HepG2 (cell line): ENCODE results near the gene RABL6. TPM values are rescaled to one million over a fixed set of nuclear protein-coding genes. Genes with fewer than 3 reads are reported as not detected.
A peak's percentile ranks its signal among the peaks of the same experiment; 100 is the strongest.

ENCODE experiments used
- ATAC-seq: fragments of 200-7000 bp; cut with Tn5 transposase; 3 replicates; pipeline ENCODE4 v1.9.1; 2020; ENCODE audit warnings: mild to moderate bottlenecking, moderate library complexity
- BruUV-seq: library from RNA; stranded (reverse); fragments of 400-500 nt; replicated peaks from 2 replicates; lab custom pipeline; 2021; lab: Mats Ljungman, UMichigan
- CTCF ChIA-PET: fragments of 300-600 bp; formaldehyde crosslinking; extraction: SDS; loops from one replicate; lab custom pipeline; 2021; ENCODE audit warnings: low total read pairs, inconsistent platforms, low intra/inter-chr PET ratio; lab: Yijun Ruan, JAX
- POLR2A ChIA-PET: fragments of 350-600 bp; sonication (Branson Sonifier 250); formaldehyde crosslinking; loops from one replicate; lab custom pipeline; 2020; ENCODE audit warnings: antibody characterized with exemption, inconsistent platforms; lab: Yijun Ruan, JAX
- DNase-seq: peaks from one replicate; pipeline ENCODE4 v3.0.0-alpha.2; 2015; ENCODE audit warnings: low spot score
- FAIRE-seq: peaks from 3 replicates; lab custom pipeline; 2011; peaks lifted over from hg19 to GRCh38; lab: Jason Lieb, UNC
- H2AFZ ChIP-seq: one replicate; pipeline ENCODE4 v1.6.1; 2011; ENCODE audit warnings: low read length, inconsistent platforms
- H3K27ac ChIP-seq: fragments of 300-600 bp; 3 replicates; pipeline ENCODE4 v1.8.0; 2011; ENCODE audit warnings: mixed run types, mild to moderate bottlenecking, mixed read lengths, low read length, inconsistent platforms; ENCODE audit not compliant: insufficient read depth; ENCODE audit errors: extremely low read length
- H3K27me3 ChIP-seq, 2 experiments: fragments of 200-600 bp in 1 of 2; 2 replicates in 1 of 2; 3 replicates in 1 of 2; pipeline versions ENCODE4 v1.6.0 to v1.8.0; 2011; ENCODE audit warnings: low read length in 2 of 2, mild to moderate bottlenecking in 2 of 2, moderate library complexity in 2 of 2, inconsistent platforms in 1 of 2; ENCODE audit not compliant: insufficient read depth in 2 of 2, control insufficient read depth in 1 of 2
- H3K36me3 ChIP-seq, 2 experiments: fragments of 200-600 bp in 1 of 2; replicated peaks in 1 of 2; 2 replicates in 1 of 2; 3 replicates in 1 of 2; pipeline versions ENCODE4 v1.5.1 to v1.8.0; 2011; ENCODE audit warnings: low read length in 2 of 2, inconsistent platforms in 1 of 2; ENCODE audit not compliant: insufficient read depth in 2 of 2, control insufficient read depth in 1 of 2
- H3K4me1 ChIP-seq: 2 replicates; pipeline ENCODE4 v1.5.1; 2012; ENCODE audit warnings: low read length, inconsistent platforms; ENCODE audit not compliant: insufficient read depth
- H3K4me2 ChIP-seq: 2 replicates; pipeline ENCODE4 v1.6.0; 2011; ENCODE audit warnings: low read depth, low read length, inconsistent platforms
- H3K4me3 ChIP-seq, 3 experiments: fragments of 200-600 bp in 1 of 3; sonication (generic), shearing (Covaris generic) in 1 of 3; replicated peaks in 1 of 3; 2 replicates each; pipeline ENCODE4 v1.5.1; 2011 to 2016; ENCODE audit warnings: low read length in 3 of 3, inconsistent platforms in 2 of 3, low read depth in 2 of 3, mild to moderate bottlenecking in 2 of 3, control low read depth in 1 of 3, mixed read lengths in 1 of 3; ENCODE audit not compliant: insufficient read depth in 1 of 3
- H3K79me2 ChIP-seq: one replicate; pipeline ENCODE4 v1.6.1; 2011; ENCODE audit warnings: low read length, inconsistent platforms; ENCODE audit not compliant: insufficient read depth
- H3K9ac ChIP-seq: 2 replicates; pipeline ENCODE4 v1.6.0; 2011; ENCODE audit warnings: mild to moderate bottlenecking, low read depth, low read length, inconsistent platforms; ENCODE audit not compliant: insufficient read depth
- H3K9me3 ChIP-seq: 2 replicates; pipeline ENCODE4 v1.5.1; 2012; ENCODE audit warnings: mild to moderate bottlenecking, low read length
- H4K20me1 ChIP-seq: 2 replicates; pipeline ENCODE4 v1.6.0; 2011; ENCODE audit warnings: inconsistent platforms, mild to moderate bottlenecking, low read length, moderate library complexity; ENCODE audit not compliant: insufficient read depth
- DR1 ChIP-seq: sonication (generic); formaldehyde crosslinking; IDR thresholded peaks from 2 replicates; pipeline ENCODE4 v1.8.0; 2021; ENCODE audit warnings: mild to moderate bottlenecking, missing genetic modification reagents, inconsistent platforms
- PAF1 ChIP-seq: IDR thresholded peaks from 2 replicates; pipeline ENCODE4 v1.6.1; 2016; ENCODE audit warnings: missing genetic modification reagents, missing compliant biosample characterization
- REL ChIP-seq: sonication (generic); formaldehyde crosslinking; conservative IDR thresholded peaks from 2 replicates; pipeline ENCODE4 v1.8.0; 2022; ENCODE audit warnings: mild to moderate bottlenecking, missing genetic modification reagents, moderate library complexity
- ZBTB3 ChIP-seq: sonication (generic); formaldehyde crosslinking; IDR thresholded peaks from 2 replicates; pipeline ENCODE4 v1.4.0; 2020; ENCODE audit warnings: low read depth, mild to moderate bottlenecking, moderate library complexity, missing genetic modification reagents, borderline replicate concordance
- ZBTB44 ChIP-seq: sonication (generic); formaldehyde crosslinking; IDR thresholded peaks from 2 replicates; pipeline ENCODE4 v1.4.0; 2020; ENCODE audit warnings: missing genetic modification reagents
- ZNF296 ChIP-seq: sonication (generic); formaldehyde crosslinking; conservative IDR thresholded peaks from 2 replicates; pipeline ENCODE4 v1.5.0; 2020; ENCODE audit warnings: mild to moderate bottlenecking, missing genetic modification reagents
- ZNF33B ChIP-seq: sonication (generic); formaldehyde crosslinking; IDR thresholded peaks from 2 replicates; pipeline ENCODE4 v1.5.1; 2020; ENCODE audit warnings: mild to moderate bottlenecking, missing genetic modification reagents
- ZNF441 ChIP-seq: sonication (generic); formaldehyde crosslinking; IDR thresholded peaks from 2 replicates; pipeline ENCODE4 v1.7.0; 2021; ENCODE audit warnings: missing genetic modification reagents, borderline replicate concordance
- ZNF563 ChIP-seq: sonication (generic); formaldehyde crosslinking; IDR thresholded peaks from 2 replicates; pipeline ENCODE4 v1.8.0; 2022; ENCODE audit warnings: mild to moderate bottlenecking, moderate library complexity, missing genetic modification reagents
- ZSCAN30 ChIP-seq: sonication (generic); formaldehyde crosslinking; IDR thresholded peaks from 2 replicates; pipeline ENCODE4 v1.5.0; 2020; ENCODE audit warnings: mild to moderate bottlenecking, missing genetic modification reagents
- WGBS: methylation state at CpG from one replicate; pipeline ENCODE4 v1.1.6; 2017; ENCODE audit warnings: low lambda C conversion rate; 5-methylcytosine and 5-hydroxymethylcytosine counted together
- in situ Hi-C: cut with HindIII; loops from 2 replicates; pipeline ENCODE4 v1.10.0; 2017; ENCODE audit warnings: low pct_unique_long_range_greater_than_20kb; ENCODE audit not compliant: extremely low pct_ligation_motif_present
- intact Hi-C: fragments of 100-400 bp; cut with micrococcal nuclease; formaldehyde crosslinking; loops from one replicate; pipeline ENCODE4 v1.10.0; 2022; ENCODE audit not compliant: unreplicated experiment
- polyA plus RNA-seq, 8 experiments: library from polyadenylated mRNA; depleted of rRNA in 3 of 8; stranded (reverse) in 7 of 8; unstranded in 1 of 8; fragments of >200 nt; fragmentation: Illumina TruSeq in 4 of 8; extraction: Trizol in 4 of 8; gene quantifications; 2 replicates each; pipeline versions ENCODE4 v1.2.1 to v1.2.3, GENCODE V29; 2011 to 2016; ENCODE audit warnings: low read depth in 4 of 8, missing spikeins in 1 of 8, mixed read lengths in 1 of 8; ENCODE audit not compliant: insufficient read depth in 1 of 8
- total RNA-seq, 5 experiments: library from RNA; depleted of rRNA; stranded (reverse); fragments of >200 nt; fragmentation: Illumina TruSeq; extraction: Trizol; gene quantifications; 2 replicates each; pipeline ENCODE4 v1.2.3, GENCODE V29; 2016; ENCODE audit warnings: low read depth in 1 of 5

Gene RABL6
- total and polyA plus RNA-seq, 2 of the 13 experiments (the other 11 are each of a cell fraction or from before 2014, with no cell fraction given): 81.5 to 125 TPM

DNA sequence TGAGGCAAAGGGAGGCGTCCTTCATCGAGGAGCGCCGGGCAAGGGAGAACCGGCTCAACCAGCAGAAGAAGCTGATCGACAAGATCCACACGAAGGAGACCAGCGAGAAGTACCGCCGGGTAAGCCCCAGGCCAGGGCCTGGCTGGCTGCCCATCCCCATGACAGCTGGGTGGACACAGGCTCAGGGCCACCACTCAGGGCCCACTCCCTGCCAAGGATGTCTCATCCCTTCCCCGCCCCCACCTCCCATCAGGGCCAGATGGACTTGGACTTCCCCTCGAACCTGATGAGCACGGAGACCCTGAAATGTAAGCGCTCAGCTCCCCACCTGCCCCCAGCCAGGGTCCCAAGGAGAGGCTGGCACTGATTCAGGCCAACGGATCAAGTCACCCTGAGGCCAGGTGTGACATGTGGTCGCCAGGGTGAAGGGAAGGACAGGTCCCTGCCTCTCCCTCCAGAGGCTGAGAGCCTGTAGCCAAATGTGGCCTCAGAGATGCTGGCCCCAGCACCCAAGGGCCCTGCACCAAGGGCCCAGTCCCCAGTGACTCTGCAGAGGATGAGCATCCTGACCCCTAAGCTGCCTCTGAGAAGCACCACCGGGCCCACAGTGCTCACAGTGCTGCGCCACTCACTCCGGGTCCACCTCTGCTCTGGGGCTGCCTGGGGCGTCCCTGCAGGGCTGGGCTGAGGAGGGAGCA, 3.1 kb upstream of the RABL6 start (continued):
- no peak for TF ChIP-seq ZBTB44 (CRISPR knock-in tag)
- no peak for TF ChIP-seq DR1
- TF ChIP-seq REL (CRISPR knock-in tag): no peak; the same call in 1 of the 2 replicates
- no peak for TF ChIP-seq ZNF33B (CRISPR knock-in tag)
- no peak for TF ChIP-seq ZBTB3 (CRISPR knock-in tag)
- TF ChIP-seq, all 625 proteins: peak for 15

GRCh38 chr9:136805207-136805740, 2.5 kb upstream of the RABL6 start:
- Histone ChIP-seq H4K20me1 (no peaks in the 10 kb centered on the region; the same call in none of the 2 replicates), H2AFZ (no peak overlapping the region), H3K36me3 (peaks cover 0 to 2% of the 10 kb centered on the region in 2 experiments; a peak in 3 of 5 replicates), H3K4me1 (peaks cover 67% of the 10 kb centered on the region), H3K4me2 (peak overlapping the region; percentile 72), H3K4me3 (no peak overlapping the region; a peak in 1 of 6 replicates), H3K27ac (no peak overlapping the region), H3K9ac (no peak overlapping the region), H3K79me2 (peaks cover 56% of the 10 kb centered on the region), H3K9me3 (no peaks in the 10 kb centered on the region), H3K27me3 (no peaks in the 10 kb centered on the region)
- FAIRE-seq (no peak), DNase-seq (no peak), ATAC-seq (no peak)
- ChIA-PET POLR2A (no interaction called here), CTCF (no interaction called here)
- intact Hi-C loops (no loop called here), in situ Hi-C loops (no loop called here)
- no TSS peak for BruUV-seq
- TF ChIP-seq ZNF441 (CRISPR knock-in tag): no peak
- TF ChIP-seq PAF1: 0 out of 2 replicates have a peak, but pooled peaks have one; percentile 41
- 0 out of 2 replicates have a peak, but pooled peaks have one; percentile 7 for TF ChIP-seq ZNF296 (CRISPR knock-in tag)
- TF ChIP-seq ZNF563: 0 out of 2 replicates have a peak, but pooled peaks have one; percentile 30
- no peak for TF ChIP-seq ZSCAN30 (CRISPR knock-in tag)
- WGBS: 95% methylated on average over 6 of the region's 12 CpGs
